K562 (cell line): ENCODE data around the gene ARMH1. TPM values are rescaled to one million over a fixed set of nuclear protein-coding genes. Genes with fewer than 3 reads are reported as not detected.

ENCODE experiments used
- ATF2 ChIP-seq: sonication (generic); formaldehyde crosslinking; IDR thresholded peaks from 2 replicates; pipeline ENCODE4 v1.8.1; 2022; ENCODE audit warnings: missing genetic modification reagents
- BHLHE40 ChIP-seq: IDR thresholded peaks from 2 replicates; pipeline ENCODE4 v1.6.1; 2011; ENCODE audit warnings: low read length, improper control_type of control experiment
- FIP1L1 ChIP-seq: fragments of 200-400 bp; formaldehyde crosslinking; IDR thresholded peaks from 2 replicates; pipeline ENCODE4 v1.6.1; 2018; ENCODE audit warnings: mild to moderate bottlenecking, low read depth, low read length; ENCODE audit not compliant: poor library complexity, severe bottlenecking
- FOS ChIP-seq: IDR thresholded peaks from 3 replicates; pipeline ENCODE4 v1.6.1; 2011; ENCODE audit not compliant: insufficient read length; ENCODE audit errors: extremely low read depth
- MYNN ChIP-seq, 2 experiments: sonication (generic); formaldehyde crosslinking in 1 of 2; IDR thresholded peaks; 2 replicates each; pipeline versions ENCODE4 v1.5.0 to v1.6.1; 2016 to 2020; ENCODE audit warnings: antibody characterized with exemption in 1 of 2, missing genetic modification reagents in 1 of 2
- NELFE ChIP-seq: IDR thresholded peaks from 2 replicates; pipeline ENCODE4 v1.6.1; 2011; ENCODE audit warnings: mild to moderate bottlenecking; ENCODE audit not compliant: insufficient read depth, insufficient read length
- PATZ1 ChIP-seq: fragments of 250-450 bp; sonication (Bioruptor Pico); IDR thresholded peaks from 2 replicates; pipeline ENCODE4 v1.5.0; 2020; ENCODE audit warnings: mild to moderate bottlenecking, borderline replicate concordance
- PRDM10 ChIP-seq: fragments of 450-650 bp; IDR thresholded peaks from 2 replicates; pipeline ENCODE4 v1.6.1; 2018; ENCODE audit not compliant: partially characterized antibody
- RFX1 ChIP-seq: fragments of 450-650 bp; IDR thresholded peaks from 2 replicates; pipeline ENCODE4 v1.6.1; 2016; ENCODE audit warnings: mild to moderate bottlenecking, moderate library complexity
- SAFB2 ChIP-seq: fragments of 200-400 bp; formaldehyde crosslinking; IDR thresholded peaks from 2 replicates; pipeline ENCODE4 v1.6.1; 2018; ENCODE audit warnings: borderline replicate concordance, low read length, low read depth, moderate library complexity; ENCODE audit not compliant: severe bottlenecking
- SLC30A9 ChIP-seq: fragments of 250-450 bp; sonication (Bioruptor Pico); IDR thresholded peaks from 2 replicates; pipeline ENCODE4 v1.8.0; 2022; ENCODE audit warnings: mild to moderate bottlenecking, moderate library complexity
- VEZF1 ChIP-seq: fragments of 200-800 bp; sonication (Bioruptor generic); IDR thresholded peaks from 2 replicates; pipeline ENCODE4 v1.6.1; 2017; ENCODE audit warnings: missing genetic modification characterization, missing compliant biosample characterization
- ZNF512 ChIP-seq: IDR thresholded peaks from 2 replicates; pipeline ENCODE4 v1.6.1; 2016; ENCODE audit warnings: missing genetic modification characterization, missing compliant biosample characterization
- ZSCAN32 ChIP-seq: fragments of 450-650 bp; formaldehyde crosslinking; IDR thresholded peaks from 2 replicates; pipeline ENCODE4 v1.4.0; 2020; ENCODE audit warnings: mild to moderate bottlenecking, moderate library complexity
- polyA plus RNA-seq, 8 experiments: library from polyadenylated mRNA; depleted of rRNA in 4 of 8; stranded (reverse) in 5 of 8; unstranded in 3 of 8; fragments of >200 nt; fragmentation: Nextera tagmentation in 2 of 8; fragmentation: Illumina TruSeq in 1 of 8; extraction: Ambion mirVana in 2 of 8; extraction: Trizol in 1 of 8; gene quantifications; 2 replicates each; pipeline versions ENCODE4 v1.2.1 to v1.2.3, GENCODE V29; 2011 to 2014; ENCODE audit warnings: inconsistent platforms in 1 of 8, missing spikeins in 1 of 8
- total RNA-seq, 7 experiments: library from RNA; depleted of rRNA in 6 of 7; stranded (reverse); fragments of >200 nt in 6 of 7; fragmentation: Illumina TruSeq in 2 of 7; extraction: Trizol in 2 of 7; gene quantifications; 2 replicates each; pipeline versions ENCODE4 v1.2.1 to v1.2.3, GENCODE V29; 2011 to 2021; ENCODE audit warnings: low replicate concordance in 1 of 7
- TF ChIP-seq, protein P1 (sequence below): fragments of 250-450 bp; sonication (Bioruptor Pico); IDR thresholded peaks from 2 replicates; pipeline ENCODE4 v1.5.0; 2021

ARMH1 gene
- total and polyA plus RNA-seq, 9 of the 15 experiments (the other 6 are each of a cell fraction or from before 2014, with no cell fraction given): 0.41 TPM; not detected in 8

- TF ChIP-seq PATZ1 (no peak), VEZF1 (CRISPR knock-in tag) (no peak; the same call in 1 of the 2 replicates), PRDM10 (peak; percentile 19), FOS (no peak), RFX1 (no peak), MYNN (IDR thresholded peaks at IDR 0.05) (peak; percentile 79; the same call in 1 of the 2 replicates), MYNN (CRISPR knock-in tag; IDR thresholded peaks at IDR 0.05) (no peak), NELFE (no peak), ATF2 (CRISPR knock-in tag) (no peak), ZSCAN32 (CRISPR knock-in tag) (no peak), SLC30A9 (CRISPR knock-in tag) (no peak), ZNF512 (tag) (no peak), SAFB2 (no peak), BHLHE40 (0 out of 2 replicates have a peak, but pooled peaks have one; percentile 57), FIP1L1 (peak; percentile 47)
- TF ChIP-seq, protein P1, sequence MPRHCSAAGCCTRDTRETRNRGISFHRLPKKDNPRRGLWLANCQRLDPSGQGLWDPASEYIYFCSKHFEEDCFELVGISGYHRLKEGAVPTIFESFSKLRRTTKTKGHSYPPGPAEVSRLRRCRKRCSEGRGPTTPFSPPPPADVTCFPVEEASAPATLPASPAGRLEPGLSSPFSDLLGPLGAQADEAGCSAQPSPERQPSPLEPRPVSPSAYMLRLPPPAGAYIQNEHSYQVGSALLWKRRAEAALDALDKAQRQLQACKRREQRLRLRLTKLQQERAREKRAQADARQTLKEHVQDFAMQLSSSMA: no peak
Observed at GRCh38 chr1:44637702-44638411, 36.7 kb upstream of the ARMH1 start (continued).
